NOMO-1 treated with dmso at 0.1 percent for 144 hours (cell line): ENCODE measurements around the gene MUSK.
"Not testable (repeated sequence)": the region's sequence is repeated elsewhere in the genome, so short reads cannot be mapped to it uniquely, and the experiment has no call there.

Experiments
- DNase-seq: peaks from one replicate; lab custom pipeline; 2025; ENCODE audit not compliant: unreplicated experiment; lab: John Stamatoyannopoulos, UW

The MUSK gene

GRCh38 chr9:110755179-110755578, 86.6 kb downstream of the MUSK start:
- DNase-seq, result no peak

- DNase-seq, result no peak
Observed at GRCh38 chr9:110758201-110758600, 89.6 kb downstream of the MUSK start.

- DNase-seq, result no peak
Observed at GRCh38 chr9:110762783-110763182, 94.2 kb downstream of the MUSK start.

DNA sequence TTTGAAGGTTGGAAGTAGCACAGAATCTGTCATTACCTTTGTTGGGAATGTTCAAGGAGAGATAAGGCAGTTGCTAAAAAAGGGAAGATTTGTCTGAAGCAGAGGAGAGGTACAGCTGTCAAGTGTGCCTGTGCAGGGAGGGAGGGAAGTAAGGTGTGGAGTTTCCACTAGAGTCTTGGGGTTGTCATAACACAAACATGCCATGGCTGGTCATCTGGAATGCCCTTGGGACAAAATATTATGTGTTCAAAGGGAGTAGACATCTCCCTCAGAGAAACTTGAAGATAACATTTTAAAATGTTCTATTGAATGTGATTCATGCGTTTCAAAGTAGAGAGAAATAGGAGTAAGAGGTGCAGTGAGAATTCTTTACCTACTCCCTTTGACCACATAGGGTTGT, 95.0 kb downstream of the MUSK start:
- no peak for DNase-seq

DNA sequence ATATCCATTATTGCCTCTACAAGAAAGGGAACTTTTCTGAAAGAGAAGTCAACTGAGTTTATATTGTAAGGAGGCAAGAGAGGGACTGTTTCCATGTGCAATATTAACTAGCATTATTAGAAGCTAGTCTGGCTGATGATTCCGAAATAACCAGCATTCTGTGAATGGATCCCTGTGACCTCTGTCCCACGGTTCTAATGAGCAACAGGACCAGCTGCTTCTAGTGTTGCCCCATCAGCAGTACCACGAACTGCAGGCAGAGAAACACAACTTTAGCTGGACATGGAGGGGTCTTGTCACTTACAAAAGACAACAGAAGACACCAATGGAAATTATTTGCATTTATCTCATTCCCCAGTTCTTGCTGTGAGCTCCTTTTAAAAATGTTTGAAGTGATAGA, 95.4 kb downstream of the MUSK start:
- DNase-seq, result no peak

DNA sequence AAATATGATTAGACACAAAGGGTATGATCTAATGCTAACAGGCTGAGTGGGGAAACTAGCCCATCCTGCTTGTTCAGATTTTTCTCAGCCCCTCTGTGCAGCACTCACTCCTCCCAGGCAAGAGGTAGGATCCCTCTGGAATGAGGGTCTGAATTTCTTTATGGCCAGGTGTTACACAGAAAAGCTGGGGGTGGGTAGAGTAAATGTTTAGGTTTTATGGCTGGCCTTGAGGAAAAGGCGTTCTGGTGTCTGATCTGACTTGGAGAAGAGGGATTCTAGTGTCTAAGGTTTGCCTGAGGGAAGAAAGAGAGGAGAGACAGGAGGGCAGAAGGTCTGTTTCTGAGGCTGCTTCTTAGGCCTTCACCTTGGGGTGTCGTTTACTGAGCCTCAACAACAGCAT, 97.3 kb downstream of the MUSK start:
- no peak for DNase-seq

DNA sequence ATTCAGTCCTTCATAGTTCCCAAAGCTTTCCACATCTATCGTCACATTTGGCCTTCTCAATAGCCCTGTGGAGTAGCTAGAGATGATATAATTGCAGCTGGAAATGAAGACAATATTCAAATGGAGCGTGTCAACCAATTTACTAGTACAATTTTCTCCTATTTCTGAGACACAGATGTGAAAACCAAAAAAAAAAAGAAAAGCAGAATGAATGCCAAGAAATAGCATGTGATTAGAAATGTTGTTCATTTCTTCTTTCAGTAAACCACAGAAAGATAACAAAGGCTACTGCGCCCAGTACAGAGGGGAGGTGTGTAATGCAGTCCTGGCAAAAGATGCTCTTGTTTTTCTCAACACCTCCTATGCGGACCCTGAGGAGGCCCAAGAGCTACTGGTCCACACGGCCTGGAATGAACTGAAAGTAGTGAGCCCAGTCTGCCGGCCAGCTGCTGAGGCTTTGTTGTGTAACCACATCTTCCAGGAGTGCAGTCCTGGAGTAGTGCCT, 99.0 kb downstream of the MUSK start:
- no peak for DNase-seq

DNA sequence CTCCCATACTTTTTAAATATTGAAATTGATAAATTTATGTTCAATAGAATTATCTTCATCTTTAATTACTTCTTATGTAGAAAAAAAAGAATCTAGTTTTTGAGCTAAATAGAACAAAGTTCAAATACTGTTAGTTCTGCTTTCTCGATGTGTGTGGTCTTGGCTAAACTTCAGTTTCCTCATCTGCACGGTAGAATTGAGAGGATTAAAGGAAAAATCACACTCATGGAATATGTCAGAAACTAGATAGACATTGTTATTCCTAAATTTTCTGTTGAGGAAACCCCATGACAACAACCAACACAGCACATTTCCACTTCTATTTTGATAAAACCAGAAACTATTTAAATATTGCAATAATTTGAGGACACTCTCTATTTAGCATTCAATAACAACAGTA, 100.3 kb downstream of the MUSK start:
- no peak for DNase-seq

DNA sequence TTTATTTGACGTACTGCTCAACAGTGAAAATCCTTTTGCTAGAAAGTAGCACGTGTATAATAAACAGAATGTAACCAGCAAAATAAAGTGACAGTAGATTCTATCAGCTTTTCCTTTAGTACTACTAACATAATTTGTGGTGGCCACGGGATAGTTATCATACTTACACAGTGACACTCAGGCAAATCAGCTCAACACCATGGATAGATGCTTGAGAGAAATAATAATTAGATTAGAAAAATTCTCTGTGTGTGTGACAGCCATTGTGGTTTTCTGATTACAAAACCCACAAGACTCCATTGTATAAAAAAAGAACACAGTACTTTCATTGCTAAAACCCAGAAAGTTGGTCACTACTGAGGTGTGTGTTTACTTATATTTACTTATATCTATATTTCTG, 101.1 kb downstream of the MUSK start:
- DNase-seq, result no peak

GRCh38 chr9:110775724-110776123, 107.1 kb downstream of the MUSK start:
- no peak for DNase-seq

DNA sequence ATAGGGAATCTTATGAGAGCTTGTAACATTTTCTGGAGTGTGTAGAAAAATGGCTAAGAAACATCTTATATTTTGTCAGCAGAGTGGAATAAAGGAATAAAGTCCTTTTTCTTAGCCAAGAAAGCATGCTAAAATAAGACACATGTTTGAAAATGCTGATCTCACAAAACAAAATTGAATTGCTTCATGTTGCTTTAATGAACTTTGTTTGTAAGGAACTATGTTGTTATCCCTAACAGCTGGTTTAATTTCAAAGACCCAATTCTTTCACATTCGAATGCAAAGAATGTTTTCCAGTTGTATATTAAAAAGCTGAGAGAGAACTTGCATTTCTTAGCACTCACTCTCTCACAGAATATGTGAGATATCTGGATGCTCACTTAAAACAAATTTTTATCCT, 107.6 kb downstream of the MUSK start:
- no peak for DNase-seq

GRCh38 chr9:110777196-110777875, 108.7 kb downstream of the MUSK start:
- DNase-seq, result no peak

DNA sequence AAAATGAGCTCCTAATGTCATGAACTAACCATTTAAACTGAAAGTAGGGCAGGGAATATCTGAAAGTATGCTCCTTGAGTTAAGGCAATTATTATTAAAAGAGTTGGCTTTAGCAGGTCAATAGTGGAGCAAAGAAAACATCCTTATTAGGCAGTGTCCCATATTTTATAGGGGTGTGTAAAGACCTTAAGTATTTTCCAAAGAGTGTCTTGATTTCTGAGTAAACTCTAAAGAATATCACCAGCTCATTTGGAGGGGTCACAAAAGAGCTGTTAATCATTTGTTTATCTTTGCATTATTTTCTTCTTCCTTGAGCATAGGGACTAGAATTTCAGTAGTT, 109.3 kb downstream of the MUSK start:
- no peak for DNase-seq

DNA sequence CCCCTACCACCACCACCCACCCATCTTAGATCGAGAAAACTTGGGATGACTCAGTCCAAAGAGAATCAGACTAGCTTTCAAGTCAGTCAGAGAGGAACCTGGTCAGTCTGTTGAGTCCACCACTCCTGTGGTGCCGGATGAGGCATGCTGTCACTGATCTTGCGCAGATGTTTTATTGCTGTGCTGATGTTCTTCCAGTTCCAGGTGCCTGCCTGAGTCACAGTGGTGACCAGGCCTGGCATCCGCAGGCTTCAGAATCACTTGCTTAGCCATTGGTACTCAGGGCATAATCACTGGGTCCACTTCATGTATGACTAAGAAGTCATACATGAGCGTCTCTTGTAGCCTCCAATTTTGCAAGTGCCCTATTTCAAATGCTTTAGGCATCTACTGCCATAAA, 114.1 kb downstream of the MUSK start:
- DNase-seq, result no peak

- no peak for DNase-seq
Observed at GRCh38 chr9:110784309-110784708, 115.7 kb downstream of the MUSK start.

- no peak for DNase-seq
Observed at GRCh38 chr9:110785166-110785565, 116.6 kb downstream of the MUSK start.

DNA sequence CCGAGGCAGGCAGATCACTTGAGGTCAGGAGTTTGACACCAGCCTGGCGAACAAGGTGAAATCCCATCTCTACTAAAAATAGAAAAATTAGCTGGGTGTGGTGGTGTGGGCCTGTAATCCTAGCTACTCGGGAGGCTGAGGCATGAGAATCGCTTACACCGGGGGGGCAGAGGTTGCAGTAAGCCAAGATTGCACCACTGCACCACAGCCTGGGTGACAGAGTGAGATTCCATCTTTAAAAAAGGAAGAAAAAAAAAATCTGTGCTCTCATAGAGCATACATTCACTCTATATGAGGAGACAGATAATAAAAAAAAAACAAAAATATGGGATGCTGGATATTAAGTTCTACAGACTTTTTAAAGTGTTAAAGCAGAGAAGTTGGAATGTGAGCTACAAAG, 119.8 kb downstream of the MUSK start:
- not testable (repeated sequence) for DNase-seq

DNA sequence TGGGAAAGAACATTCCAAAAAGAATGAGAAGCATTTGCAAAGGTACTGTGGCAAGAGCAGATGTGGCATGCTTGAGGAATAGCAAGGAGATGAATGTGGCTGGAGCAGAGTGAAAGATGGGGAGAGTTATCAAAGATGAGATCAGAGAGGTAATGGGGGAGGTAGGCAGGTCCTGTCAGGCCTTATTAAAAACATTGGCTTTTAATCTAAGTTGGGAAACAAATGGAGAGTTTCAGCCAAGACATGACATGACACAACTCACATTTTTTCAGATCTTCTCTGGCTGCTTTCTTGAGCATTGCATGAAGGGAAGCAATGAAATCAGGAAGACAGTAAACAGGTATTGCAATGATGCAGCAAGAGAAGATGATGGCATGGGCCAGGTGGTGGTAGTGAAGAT, 120.3 kb downstream of the MUSK start:
- no peak for DNase-seq

DNA sequence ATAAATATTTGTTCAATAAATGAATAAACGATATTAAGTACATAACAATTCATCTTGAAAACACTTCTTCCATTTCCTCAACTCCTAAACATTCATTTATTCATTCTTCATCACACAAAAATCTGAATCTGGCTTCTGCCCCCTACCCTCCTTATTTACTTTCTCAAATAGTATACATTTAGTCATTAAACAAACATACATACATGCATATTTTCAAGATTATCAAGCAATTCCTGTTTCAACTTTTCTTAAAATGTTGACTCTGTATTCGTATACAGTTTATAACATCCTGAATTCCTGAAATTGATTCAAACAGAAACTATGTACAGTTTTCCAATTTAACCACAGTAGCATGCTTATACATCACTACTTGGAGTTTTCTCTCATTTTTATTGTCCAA, 129.0 kb downstream of the MUSK start:
- DNase-seq, result no peak

DNA sequence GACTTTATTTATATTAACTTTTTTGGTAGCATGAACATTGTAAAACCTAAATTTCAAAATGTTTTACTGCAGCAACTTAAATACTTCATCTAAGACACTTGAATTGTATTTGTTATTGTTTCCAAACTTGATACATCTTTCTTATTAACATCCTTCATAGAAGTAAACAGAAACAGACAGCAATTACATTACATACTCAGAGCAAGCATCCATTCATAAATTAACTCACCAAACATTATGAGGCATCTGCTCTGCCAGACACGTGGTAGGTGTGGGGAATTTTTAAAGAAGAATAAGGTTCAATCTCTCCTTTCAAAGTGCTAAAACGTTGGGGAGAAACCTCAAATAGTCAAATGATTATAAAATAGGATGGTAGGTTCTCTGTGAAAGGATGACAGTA, 130.8 kb downstream of the MUSK start:
- no peak for DNase-seq

DNA sequence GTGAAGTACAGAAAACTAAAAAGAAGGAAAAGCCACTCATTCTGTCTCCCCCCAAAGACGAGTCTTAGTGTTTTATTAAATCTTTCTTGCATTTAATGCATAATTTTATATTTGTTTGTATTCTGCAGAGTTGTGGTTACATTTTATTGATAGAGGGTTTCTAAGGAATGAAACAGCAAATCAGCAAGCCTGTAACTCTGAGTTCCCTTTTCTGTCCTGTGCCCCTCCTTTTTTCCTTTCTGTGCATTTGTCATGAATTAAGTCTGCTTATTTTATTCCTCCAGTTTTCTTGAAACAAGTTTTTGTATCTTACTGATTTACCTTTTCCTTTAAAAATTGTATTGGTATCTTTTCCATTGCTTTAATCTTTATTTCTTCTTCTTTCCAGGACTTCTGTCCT, 132.8 kb downstream of the MUSK start:
- DNase-seq, result peak; percentile 36

DNA sequence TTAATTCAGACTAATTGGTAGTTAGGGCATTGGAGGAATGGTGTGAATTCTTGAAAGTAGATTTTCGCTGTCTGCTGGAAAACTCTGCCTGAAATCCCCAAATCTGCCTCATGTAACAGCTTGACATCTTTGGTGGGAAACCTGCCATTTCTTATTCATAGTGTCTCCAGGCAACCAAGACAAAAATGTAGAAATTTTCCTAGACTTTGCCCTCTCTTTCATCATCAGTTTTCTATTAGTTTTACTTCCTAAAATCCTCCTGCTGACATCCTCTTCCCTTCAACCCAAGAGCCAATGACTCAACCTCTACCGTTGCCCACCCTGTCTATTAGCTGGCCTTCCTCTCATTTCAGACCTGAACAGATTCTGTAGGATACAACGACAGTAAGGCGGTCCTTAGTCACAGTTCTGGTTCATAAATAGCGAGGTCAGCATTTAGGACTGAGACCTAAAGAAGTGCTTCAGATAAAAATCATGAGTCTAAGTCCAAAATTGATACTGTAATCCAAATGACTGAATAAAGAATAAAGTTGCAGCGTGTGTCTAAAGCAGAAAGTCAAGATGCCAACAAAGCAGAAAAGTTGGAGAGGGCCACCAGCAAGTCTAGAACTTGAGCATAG, 133.9 kb downstream of the MUSK start:
- DNase-seq, result peak; percentile 93

GRCh38 chr9:110807956-110808598, 139.5 kb downstream of the MUSK start:
- no peak for DNase-seq
